Upper lobe of left lung (tissue), 4 donors: ENCODE measurements around the gene ATXN1.

Experiments used
- EP300 ChIP-seq, 4 donors: sonication (generic); formaldehyde crosslinking; IDR thresholded peaks; one replicate each; pipeline ENCODE4 v1.5.1; 2017; ENCODE audit warnings: antibody characterized with exemption in 4 of 4, control low read depth in 2 of 4
- POLR2A ChIP-seq, 4 donors: fragments of 450-650 bp; IDR thresholded peaks; one replicate each; pipeline ENCODE4 v1.5.1; 2016 to 2017; ENCODE audit warnings: antibody characterized with exemption in 4 of 4, mild to moderate bottlenecking in 2 of 4
- POLR2AphosphoS5 ChIP-seq, 2 donors: sonication (generic); formaldehyde crosslinking; IDR thresholded peaks; one replicate each; pipeline ENCODE4 v1.5.1; 2017; ENCODE audit warnings: antibody characterized with exemption in 2 of 2
- TF ChIP-seq, protein P1 (sequence below), 6 experiments: fragments of 450-650 bp in 4 of 6; fragments of 200-600 bp in 2 of 6; sonication (generic) in 2 of 6; IDR thresholded peaks; one replicate each; pipeline ENCODE4 v1.5.1; 2016 to 2019; ENCODE audit warnings: antibody characterized with exemption in 6 of 6

DNA sequence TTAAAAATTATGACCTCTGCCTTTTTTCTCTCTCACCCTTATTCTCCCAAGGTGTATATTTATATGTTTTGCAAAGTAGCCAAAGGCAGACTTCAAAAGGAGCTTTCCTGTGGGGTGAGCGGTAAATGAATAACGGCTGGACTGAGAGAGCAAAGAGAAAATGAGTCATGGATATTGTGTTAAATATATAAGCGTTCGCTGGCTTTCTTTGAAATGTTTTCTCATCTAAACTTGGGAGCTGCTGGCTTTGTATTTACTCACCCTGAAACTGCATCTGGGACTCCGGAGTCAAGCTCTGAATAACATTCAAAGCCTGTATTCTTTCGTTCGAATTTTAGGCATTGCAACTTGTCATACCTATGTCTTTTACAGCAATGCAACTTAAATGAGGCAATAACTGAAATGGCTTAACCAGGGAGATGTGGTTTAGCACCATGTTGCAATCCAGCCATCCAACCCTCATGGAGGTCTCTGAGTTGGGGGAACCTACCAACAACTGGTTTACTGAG, 32.0 kb downstream of the ATXN1 start:
- TF ChIP-seq, protein P1, sequence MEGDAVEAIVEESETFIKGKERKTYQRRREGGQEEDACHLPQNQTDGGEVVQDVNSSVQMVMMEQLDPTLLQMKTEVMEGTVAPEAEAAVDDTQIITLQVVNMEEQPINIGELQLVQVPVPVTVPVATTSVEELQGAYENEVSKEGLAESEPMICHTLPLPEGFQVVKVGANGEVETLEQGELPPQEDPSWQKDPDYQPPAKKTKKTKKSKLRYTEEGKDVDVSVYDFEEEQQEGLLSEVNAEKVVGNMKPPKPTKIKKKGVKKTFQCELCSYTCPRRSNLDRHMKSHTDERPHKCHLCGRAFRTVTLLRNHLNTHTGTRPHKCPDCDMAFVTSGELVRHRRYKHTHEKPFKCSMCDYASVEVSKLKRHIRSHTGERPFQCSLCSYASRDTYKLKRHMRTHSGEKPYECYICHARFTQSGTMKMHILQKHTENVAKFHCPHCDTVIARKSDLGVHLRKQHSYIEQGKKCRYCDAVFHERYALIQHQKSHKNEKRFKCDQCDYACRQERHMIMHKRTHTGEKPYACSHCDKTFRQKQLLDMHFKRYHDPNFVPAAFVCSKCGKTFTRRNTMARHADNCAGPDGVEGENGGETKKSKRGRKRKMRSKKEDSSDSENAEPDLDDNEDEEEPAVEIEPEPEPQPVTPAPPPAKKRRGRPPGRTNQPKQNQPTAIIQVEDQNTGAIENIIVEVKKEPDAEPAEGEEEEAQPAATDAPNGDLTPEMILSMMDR (IDR thresholded peaks at IDR 0.05) = no peak
- TF ChIP-seq POLR2A (IDR thresholded peaks at IDR 0.05) (no peak), EP300 (IDR thresholded peaks at IDR 0.05) (no peak), POLR2AphosphoS5 (IDR thresholded peaks at IDR 0.05) (no peak)
